ENCODE data around the gene MXRA8. TPM values are rescaled to one million over a fixed set of nuclear protein-coding genes. Genes with fewer than 3 reads are reported as not detected.

The MXRA8 gene
- total and polyA plus RNA-seq, 2 donors (not counting 3 experiments of a cell fraction or from before 2014, with no cell fraction given), result 0.82 to 1.9 TPM

- H3K27ac ChIP-seq (ENCODE audit: insufficient read depth, low read depth, low read length), result no peak overlapping the region
- H3K27me3 ChIP-seq (ENCODE audit: control insufficient read depth in 2 of 2, insufficient read depth in 2 of 2, low read length in 2 of 2), result no peaks in the 10 kb centered on the region
- peaks cover 33% of the 10 kb centered on the region for H3K79me2 ChIP-seq (ENCODE audit: control insufficient read depth, insufficient read depth, low read length)
- no peaks in the 10 kb centered on the region for H3K9me1 ChIP-seq (replicated peaks; ENCODE audit: control insufficient read depth, extremely low read depth, insufficient read depth, low read length)
- ChIA-PET POLR2A (no interaction called here), CTCF (interaction anchor here (2.0 kb wide), 1 partner anchor 27 kb away, joined by 6 read pairs; no protein-coding TSS in a partner anchor)
- TF ChIP-seq GATA2 (IDR thresholded peaks at IDR 0.05; ENCODE audit: insufficient read depth, insufficient read length, low read depth, low read length) (no peak), JUN (IDR thresholded peaks at IDR 0.05; ENCODE audit: borderline replicate concordance, insufficient read depth, insufficient read length, low read depth) (no peak)
- TF ChIP-seq, protein P1, sequence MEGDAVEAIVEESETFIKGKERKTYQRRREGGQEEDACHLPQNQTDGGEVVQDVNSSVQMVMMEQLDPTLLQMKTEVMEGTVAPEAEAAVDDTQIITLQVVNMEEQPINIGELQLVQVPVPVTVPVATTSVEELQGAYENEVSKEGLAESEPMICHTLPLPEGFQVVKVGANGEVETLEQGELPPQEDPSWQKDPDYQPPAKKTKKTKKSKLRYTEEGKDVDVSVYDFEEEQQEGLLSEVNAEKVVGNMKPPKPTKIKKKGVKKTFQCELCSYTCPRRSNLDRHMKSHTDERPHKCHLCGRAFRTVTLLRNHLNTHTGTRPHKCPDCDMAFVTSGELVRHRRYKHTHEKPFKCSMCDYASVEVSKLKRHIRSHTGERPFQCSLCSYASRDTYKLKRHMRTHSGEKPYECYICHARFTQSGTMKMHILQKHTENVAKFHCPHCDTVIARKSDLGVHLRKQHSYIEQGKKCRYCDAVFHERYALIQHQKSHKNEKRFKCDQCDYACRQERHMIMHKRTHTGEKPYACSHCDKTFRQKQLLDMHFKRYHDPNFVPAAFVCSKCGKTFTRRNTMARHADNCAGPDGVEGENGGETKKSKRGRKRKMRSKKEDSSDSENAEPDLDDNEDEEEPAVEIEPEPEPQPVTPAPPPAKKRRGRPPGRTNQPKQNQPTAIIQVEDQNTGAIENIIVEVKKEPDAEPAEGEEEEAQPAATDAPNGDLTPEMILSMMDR (IDR thresholded peaks at IDR 0.05; ENCODE audit: extremely low read depth in 1 of 2, insufficient read depth in 1 of 2, low read depth in 1 of 2, low read length in 2 of 2), result peak; percentile 17 to 47
- H3K4me3 ChIP-seq (replicated peaks in 1 of 3; ENCODE audit: insufficient read depth in 1 of 3, low read depth in 1 of 3, low read length in 3 of 3), result no peak overlapping the region
- FAIRE-seq (no peak), DNase-seq (ENCODE audit: low read depth, low spot score) (no peak)
- no TSS peak for BruUV-seq (replicated peaks)
- H3K36me3 ChIP-seq (ENCODE audit: control insufficient read depth in 2 of 2, extremely low read depth in 1 of 2, insufficient read depth in 2 of 2, low read length in 2 of 2), result peaks cover 0 to 10% of the 10 kb centered on the region in 2 experiments
- no peaks in the 10 kb centered on the region for H4K20me1 ChIP-seq (replicated peaks; ENCODE audit: control insufficient read depth, extremely low read depth, insufficient read depth, low read length)
- intact Hi-C loops (cut with micrococcal nuclease), result no loop called here
- dilution Hi-C loops (cut with MboI; ENCODE audit: extremely low pct_ligation_motif_present, low sequenced_read_pairs), result no loop called here
- H3K9ac ChIP-seq (replicated peaks; ENCODE audit: extremely low read depth, insufficient read depth, low read length), result no peak overlapping the region
- no peaks in the 10 kb centered on the region for H3K9me3 ChIP-seq (replicated peaks; ENCODE audit: control insufficient read depth, insufficient read depth, low read length)
- peaks cover 10% of the 10 kb centered on the region for H3K4me1 ChIP-seq (ENCODE audit: control insufficient read depth, extremely low read depth, insufficient read depth, low read length)
- no peak overlapping the region for H3K4me2 ChIP-seq (ENCODE audit: insufficient read depth, low read length)
- no peak overlapping the region for H2AFZ ChIP-seq (ENCODE audit: low read depth, low read length)
Observed at GRCh38 chr1:1344655-1345361, 13.5 kb downstream of the MXRA8 start.

DNA sequence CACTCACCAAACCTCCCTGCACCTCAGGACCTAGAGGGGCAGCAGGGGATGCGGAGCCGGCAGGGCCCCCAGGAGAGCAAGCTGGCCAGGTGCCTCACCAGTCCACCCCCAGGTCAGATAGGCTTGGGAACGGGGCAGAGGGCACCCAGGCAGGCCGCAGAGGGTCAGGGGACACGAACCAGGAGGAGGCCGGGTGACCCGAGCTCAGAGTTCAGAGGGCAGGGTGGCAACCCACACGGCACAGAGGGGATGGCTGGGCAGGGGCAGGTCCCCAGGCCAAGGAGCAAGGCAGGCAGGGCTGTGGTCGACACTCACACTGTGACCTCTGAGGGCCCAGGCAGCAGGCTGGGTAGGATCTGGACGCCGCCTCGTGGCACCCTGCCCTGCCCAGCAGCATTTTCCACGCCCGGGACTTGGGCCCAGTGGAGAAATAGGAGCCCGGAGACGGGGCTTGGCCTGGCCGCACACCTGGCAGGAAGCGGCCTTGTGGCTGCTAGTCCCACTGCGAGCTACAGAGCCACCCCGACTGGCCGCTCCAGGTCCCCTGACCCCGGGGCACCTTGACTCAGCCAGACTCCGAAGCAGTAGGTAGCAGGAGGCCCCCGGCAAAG lies 14.4 kb downstream of the MXRA8 start:
- DNase-seq (ENCODE audit: low read depth, low spot score), result no peak
- Histone ChIP-seq H3K27ac (ENCODE audit: insufficient read depth, low read depth, low read length) (no peak overlapping the region), H3K27me3 (ENCODE audit: control insufficient read depth in 2 of 2, insufficient read depth in 2 of 2, low read length in 2 of 2) (no peaks in the 10 kb centered on the region), H3K4me1 (ENCODE audit: control insufficient read depth, extremely low read depth, insufficient read depth, low read length) (peaks cover 10% of the 10 kb centered on the region), H3K9me3 (replicated peaks; ENCODE audit: control insufficient read depth, insufficient read depth, low read length) (no peaks in the 10 kb centered on the region), H3K4me3 (replicated peaks in 1 of 3; ENCODE audit: insufficient read depth in 1 of 3, low read depth in 1 of 3, low read length in 3 of 3) (no peak overlapping the region), H3K9me1 (replicated peaks; ENCODE audit: control insufficient read depth, extremely low read depth, insufficient read depth, low read length) (no peaks in the 10 kb centered on the region), H3K79me2 (ENCODE audit: control insufficient read depth, insufficient read depth, low read length) (peaks cover 33% of the 10 kb centered on the region), H3K4me2 (ENCODE audit: insufficient read depth, low read length) (no peak overlapping the region), H3K36me3 (ENCODE audit: control insufficient read depth in 2 of 2, extremely low read depth in 1 of 2, insufficient read depth in 2 of 2, low read length in 2 of 2) (peaks cover 0 to 12% of the 10 kb centered on the region in 2 experiments), H2AFZ (ENCODE audit: low read depth, low read length) (no peak overlapping the region), H3K9ac (replicated peaks; ENCODE audit: extremely low read depth, insufficient read depth, low read length) (no peak overlapping the region), H4K20me1 (replicated peaks; ENCODE audit: control insufficient read depth, extremely low read depth, insufficient read depth, low read length) (no peaks in the 10 kb centered on the region)
- no peak for FAIRE-seq
- ChIA-PET CTCF (no interaction called here), POLR2A (no interaction called here)
- intact Hi-C loops (cut with micrococcal nuclease) (no loop called here), dilution Hi-C loops (cut with MboI; ENCODE audit: extremely low pct_ligation_motif_present, low sequenced_read_pairs) (no loop called here)
- no TSS peak for BruUV-seq (replicated peaks)
- TF ChIP-seq MYC (IDR thresholded peaks at IDR 0.05; ENCODE audit: low read depth, low read length), result no peak
- no peak for TF ChIP-seq POLR2A (IDR thresholded peaks at IDR 0.05; ENCODE audit: low read depth, low read length)
- TF ChIP-seq JUN (IDR thresholded peaks at IDR 0.05; ENCODE audit: borderline replicate concordance, insufficient read depth, insufficient read length, low read depth), result no peak
- TF ChIP-seq, protein P1 (IDR thresholded peaks at IDR 0.05; ENCODE audit: extremely low read depth in 1 of 2, insufficient read depth in 1 of 2, low read depth in 1 of 2, low read length in 2 of 2), result no peak
- TF ChIP-seq FOS (IDR thresholded peaks at IDR 0.05; ENCODE audit: borderline replicate concordance, insufficient read depth, low read length), result no peak
- no peak for TF ChIP-seq MAX (IDR thresholded peaks at IDR 0.05; ENCODE audit: insufficient read depth, insufficient read length)
- no peak for TF ChIP-seq GATA2 (IDR thresholded peaks at IDR 0.05; ENCODE audit: insufficient read depth, insufficient read length, low read depth, low read length)
- TF ChIP-seq EZH2 (IDR thresholded peaks at IDR 0.05; ENCODE audit: borderline replicate concordance, low read depth, low read length, severe bottlenecking), result no peak
- TF ChIP-seq POLR2AphosphoS5 (IDR thresholded peaks at IDR 0.05; ENCODE audit: insufficient read depth, low read depth, low read length), result no peak

All from endothelial cell of umbilical vein (primary cell).